Neural cell (in vitro differentiated cells): ENCODE measurements around the gene DBNDD1.

Experiments
- CTCF ChIP-seq: fragments of 450-650 bp; IDR thresholded peaks from 2 replicates; pipeline ENCODE4 v1.5.1; 2014; ENCODE audit warnings: antibody characterized with exemption, mild to moderate bottlenecking, moderate library complexity; ENCODE audit not compliant: poor library complexity, severe bottlenecking
- EP300 ChIP-seq: fragments of 450-650 bp; conservative IDR thresholded peaks from 2 replicates; pipeline ENCODE4 v1.6.1; 2014; ENCODE audit warnings: antibody characterized with exemption, mild to moderate bottlenecking, moderate library complexity; ENCODE audit not compliant: poor library complexity, severe bottlenecking
- POLR2AphosphoS5 ChIP-seq: IDR thresholded peaks from 2 replicates; pipeline ENCODE4 v1.6.1; 2012
- SMC3 ChIP-seq: fragments of 450-650 bp; conservative IDR thresholded peaks from 2 replicates; pipeline ENCODE4 v1.6.1; 2014; ENCODE audit warnings: antibody characterized with exemption, mild to moderate bottlenecking, moderate library complexity; ENCODE audit not compliant: poor library complexity
- TAF1 ChIP-seq: IDR thresholded peaks from 2 replicates; pipeline ENCODE4 v1.6.1; 2012; ENCODE audit warnings: low read depth

- TF ChIP-seq POLR2AphosphoS5 (no peak), EP300 (no peak), CTCF (no peak), TAF1 (no peak), SMC3 (no peak)
These were observed 23.8 kb upstream of the DBNDD1 start for GRCh38 chr16:90042946-90043514.
